Measurements from ENCODE around the gene PRKAG2.

The PRKAG2 gene

DNA sequence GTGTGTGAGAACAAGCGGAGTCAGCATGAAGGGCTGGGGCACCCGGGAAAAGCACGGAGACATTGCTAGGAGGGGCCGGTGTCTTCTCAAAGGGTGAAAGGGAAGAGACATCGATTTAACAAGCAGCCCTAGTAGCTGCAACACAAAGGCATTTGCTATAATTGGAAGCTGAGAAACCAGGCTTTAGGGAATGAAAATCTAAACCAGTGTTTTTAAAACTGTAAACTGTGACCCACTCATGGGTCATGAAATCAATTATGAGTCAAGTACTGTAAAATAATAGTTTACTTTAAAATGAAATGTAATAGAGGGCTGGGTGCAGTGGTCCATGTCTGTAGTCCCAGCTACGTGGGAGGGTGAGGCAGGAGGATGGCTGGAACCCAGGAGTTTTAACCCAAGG, 228.5 kb downstream of the PRKAG2 start:
- DNase-seq (ENCODE audit: low read depth in 2 of 2) = no peak

DNA sequence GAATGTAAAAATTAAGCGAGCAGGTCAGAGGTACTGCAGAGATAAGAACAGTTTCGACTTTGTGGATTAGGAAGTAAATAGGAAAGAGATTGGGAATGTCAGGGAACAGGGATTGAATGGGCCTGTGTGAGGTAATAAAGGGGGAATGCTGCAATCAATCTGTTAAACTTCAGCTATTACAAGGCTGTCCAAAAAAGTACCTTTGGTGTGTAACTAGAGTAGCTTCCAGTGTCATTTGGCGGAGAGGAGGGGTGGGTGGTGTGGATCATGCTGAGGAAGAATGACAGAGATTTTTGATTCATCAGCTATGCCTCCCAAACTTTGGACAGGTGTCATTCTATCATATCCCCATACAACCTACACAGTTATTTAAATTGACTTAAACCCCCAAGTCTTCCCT, 229.0 kb downstream of the PRKAG2 start:
- no peak for DNase-seq (ENCODE audit: low read depth in 2 of 2)

DNA sequence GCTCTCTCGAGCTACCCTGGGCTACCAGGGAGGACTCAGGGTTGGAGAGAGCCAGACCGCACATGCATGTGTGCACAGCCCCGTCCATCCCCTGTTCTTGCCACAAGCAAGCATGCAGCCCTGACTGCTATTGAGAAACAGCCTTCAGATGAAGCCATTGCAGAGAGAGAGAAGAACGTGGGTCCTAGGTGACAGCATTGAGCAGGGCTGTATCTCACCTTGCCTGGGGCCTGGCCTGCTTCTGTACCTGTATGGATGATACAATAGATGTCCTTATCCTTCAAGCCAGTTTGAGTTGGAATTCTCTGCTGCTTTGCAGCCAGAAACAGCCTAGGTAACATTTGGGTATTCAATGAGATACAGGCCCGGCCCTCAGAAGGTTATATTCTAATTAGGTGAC, 229.9 kb downstream of the PRKAG2 start:
- DNase-seq (ENCODE audit: low read depth in 2 of 2) = no peak

DNA sequence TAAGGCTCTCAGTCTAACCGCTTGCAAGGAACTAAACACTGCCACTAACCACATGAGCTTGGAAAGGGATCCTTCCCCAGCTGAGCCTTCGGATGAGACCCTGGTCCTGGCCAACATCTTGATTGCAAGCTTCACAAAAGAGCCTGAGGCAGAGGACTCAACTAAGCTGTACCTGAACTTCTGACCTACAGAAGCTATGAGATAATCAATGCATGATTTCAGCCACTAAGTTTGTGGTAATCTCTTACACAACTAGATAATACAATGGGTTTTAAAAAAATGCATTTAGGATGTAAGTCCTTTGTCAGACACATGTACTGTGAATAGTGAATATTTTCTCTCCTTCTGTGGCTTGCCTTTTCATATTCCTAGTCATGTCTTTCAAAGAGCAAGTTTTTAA, 231.6 kb downstream of the PRKAG2 start:
- no peak for DNase-seq (ENCODE audit: low read depth in 2 of 2)

DNA sequence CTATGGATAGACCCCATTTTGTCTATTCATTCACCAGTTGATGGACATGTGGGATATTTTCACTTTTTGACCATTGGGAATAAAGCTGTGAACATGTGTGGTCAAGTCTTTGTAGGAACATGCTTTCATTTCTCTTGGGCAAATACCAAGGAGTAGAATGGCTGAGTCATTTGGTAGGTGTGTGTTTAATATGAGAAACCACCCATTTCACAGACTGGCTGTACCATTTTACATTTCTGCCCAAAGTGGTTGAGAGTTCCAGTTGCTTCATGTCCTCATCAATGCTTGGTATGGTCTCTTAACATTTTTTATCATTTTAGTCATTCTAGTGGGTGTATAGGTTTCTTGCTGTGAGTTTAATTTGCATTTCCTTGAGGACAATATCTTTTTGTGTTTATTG, 232.4 kb downstream of the PRKAG2 start:
- no peak for DNase-seq (ENCODE audit: low read depth in 2 of 2)

DNA sequence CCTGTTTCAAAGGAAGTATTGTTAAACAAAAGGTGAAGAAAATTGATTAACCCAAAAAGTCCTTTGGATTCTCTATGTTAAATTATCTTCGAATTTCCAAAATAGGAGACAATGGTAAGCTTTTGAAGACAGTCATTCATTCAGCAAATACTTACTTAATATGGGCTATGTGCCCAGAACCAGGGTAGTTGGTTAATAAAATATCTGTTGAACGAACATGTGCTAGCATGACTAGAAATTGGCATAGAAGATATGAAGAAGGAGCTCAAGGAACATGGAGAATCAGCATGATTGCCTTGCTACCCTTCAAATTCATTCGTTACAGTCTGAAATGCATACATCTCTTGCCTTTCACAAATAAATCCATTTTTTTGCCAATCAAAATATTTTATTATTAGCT, 234.2 kb downstream of the PRKAG2 start:
- no peak for DNase-seq (ENCODE audit: low read depth in 2 of 2)

DNA sequence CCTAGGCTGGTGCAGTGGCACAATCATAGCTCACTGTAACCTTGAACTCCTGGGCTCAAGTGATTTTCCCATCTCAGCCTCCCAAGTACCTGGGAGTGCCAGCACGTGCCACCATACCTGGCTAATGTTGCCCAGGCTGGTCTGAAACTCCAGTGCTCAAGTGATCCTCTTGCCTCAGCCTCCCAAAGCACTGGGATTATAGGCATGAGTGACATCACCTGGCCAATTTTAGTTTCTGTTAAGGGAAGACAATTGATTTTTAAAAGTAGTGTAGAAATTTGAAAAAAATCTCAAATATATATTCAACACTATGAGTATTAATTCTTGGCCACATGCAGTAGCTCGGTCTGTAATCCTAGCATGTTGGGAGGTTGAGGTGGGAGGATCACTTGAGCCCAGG, 235.3 kb downstream of the PRKAG2 start:
- no peak for DNase-seq (ENCODE audit: low read depth in 2 of 2)

DNA sequence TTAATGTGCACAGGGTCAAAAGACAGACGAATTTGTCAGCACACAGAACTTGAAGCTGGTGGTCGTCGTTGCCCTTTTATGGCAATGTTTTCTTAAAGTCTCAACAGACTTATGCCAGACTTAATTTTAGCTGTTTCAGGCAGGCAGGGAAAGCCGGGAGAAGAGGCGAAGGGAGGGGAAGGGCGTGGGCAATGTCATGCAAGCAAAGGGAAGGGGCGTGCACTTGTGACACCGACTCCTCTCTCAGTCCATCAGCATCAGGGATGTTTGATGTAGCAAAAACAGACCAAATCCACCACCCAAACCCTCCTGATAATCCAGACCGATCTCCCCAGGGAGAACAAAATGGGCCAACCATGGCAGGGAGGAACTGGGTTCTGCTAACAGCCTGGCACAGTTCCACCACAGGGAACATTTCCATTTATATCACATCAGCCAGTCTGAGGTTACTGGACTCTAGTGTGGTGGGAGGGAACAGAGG, 239.1 kb downstream of the PRKAG2 start:
- DNase-seq (ENCODE audit: low read depth in 2 of 2) = no peak

DNA sequence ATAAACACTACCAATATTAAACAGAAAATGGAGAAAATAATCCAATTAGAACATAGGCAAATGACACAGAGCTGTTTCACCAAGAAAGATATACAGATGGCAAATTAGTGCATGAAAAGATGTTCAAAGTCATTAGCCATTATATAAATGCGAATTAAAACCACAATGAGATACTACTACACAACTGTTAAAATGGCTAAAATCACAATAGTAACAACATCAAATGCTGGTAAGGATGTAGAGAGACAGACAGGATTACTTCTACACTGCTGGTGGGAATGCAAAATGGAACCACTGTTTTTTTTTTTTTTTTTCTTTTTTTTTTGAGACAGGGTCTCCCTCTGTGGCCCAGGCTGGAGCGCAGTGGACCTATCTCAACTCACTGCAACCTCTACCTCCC, 242.3 kb downstream of the PRKAG2 start:
- DNase-seq (ENCODE audit: low read depth in 2 of 2) = no peak

DNA sequence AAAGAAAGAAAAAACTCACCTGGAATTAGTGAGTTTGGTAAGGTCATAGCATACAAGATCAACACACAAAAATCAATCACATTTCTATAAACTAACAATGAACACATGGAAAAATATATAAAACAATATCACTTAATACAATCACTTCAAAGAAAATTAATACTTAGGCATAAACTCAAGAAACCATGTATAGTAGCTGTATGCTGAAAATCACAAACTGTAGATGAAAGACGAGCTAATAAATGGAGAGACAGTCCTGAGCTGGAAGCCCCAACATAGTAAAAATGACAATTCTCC, 243.5 kb downstream of the PRKAG2 start:
- no peak for DNase-seq (ENCODE audit: low read depth in 2 of 2)

DNA sequence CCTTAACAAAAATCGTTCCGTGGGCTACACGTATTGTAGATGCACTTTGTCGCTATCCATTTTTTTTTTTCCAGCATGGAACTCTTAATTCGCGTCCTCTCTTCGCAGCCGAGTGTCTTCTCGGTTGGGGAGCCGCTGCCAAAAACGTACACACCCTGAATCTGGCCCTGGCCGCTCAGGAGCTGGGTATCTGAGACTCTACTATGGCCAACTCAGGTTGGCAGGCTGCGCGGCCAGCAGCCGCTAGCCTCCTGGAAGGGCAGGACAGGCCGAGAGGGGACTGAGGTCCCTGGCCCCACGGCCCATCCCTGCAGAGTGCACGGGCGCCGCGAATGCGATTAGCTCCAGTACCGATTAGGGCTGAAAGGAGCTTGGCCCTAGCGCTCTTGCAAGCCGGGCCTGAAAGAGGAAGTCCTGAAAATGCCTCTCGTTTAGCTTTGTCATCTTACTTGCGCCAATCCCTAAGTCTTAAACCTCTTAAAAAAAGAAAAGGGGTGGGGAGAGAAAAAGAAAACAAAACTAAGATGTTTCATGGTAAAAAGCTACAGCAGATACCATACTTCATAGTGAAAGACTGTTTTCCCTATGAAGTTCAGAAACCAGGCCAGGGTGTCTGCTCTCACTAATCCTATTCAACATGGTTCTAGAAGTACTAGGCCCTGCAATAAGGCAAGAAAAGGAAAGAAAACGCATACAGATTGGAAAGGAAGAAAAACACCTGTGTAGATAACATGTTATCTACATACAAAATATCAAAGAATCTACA, 244.0 kb downstream of the PRKAG2 start:
- peak; percentile 23 to 31 for DNase-seq (ENCODE audit: low read depth in 2 of 2)

DNA sequence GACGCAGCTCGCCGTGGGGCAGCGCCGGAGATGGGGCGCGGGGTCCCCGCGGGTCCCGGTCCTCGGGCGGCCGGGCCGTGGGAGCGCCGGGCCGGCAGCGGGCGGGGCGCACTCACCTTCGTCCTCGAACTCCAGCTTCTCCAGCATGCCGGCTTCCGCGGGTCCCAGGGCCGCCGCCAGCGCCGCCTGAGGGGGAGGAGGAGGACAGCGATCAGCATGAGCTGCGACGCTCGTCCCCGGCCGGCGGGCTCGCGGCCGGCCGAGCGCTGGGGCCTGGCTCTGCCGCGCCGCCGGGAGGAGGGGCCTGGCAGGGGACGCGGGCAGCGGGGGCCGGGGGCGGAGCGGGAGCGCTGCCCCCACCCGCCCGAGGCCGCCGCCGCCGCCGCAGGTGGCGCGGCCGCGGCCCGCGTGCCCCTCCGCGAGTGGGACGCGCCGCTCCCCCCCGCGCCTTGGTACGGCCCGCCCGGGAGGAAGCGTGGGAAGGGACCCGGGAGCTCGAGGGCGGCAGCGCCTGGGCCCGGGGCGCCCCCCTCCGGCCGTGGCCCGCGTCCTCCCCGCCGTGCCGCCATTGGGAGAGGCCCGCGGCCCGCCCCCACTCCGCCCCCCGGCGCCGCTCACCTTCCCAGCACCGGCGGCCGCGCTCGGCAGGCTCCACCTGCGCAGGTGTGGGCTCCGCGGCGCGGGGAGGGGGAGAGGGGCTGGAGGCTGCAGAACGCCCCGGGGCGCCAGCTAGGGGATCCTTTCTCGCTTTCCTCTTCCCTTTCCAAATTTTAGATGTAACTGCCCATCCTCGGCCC, 244.8 kb downstream of the PRKAG2 start:
- peak; percentile 87 to 89 for DNase-seq (ENCODE audit: low read depth in 2 of 2)

DNA sequence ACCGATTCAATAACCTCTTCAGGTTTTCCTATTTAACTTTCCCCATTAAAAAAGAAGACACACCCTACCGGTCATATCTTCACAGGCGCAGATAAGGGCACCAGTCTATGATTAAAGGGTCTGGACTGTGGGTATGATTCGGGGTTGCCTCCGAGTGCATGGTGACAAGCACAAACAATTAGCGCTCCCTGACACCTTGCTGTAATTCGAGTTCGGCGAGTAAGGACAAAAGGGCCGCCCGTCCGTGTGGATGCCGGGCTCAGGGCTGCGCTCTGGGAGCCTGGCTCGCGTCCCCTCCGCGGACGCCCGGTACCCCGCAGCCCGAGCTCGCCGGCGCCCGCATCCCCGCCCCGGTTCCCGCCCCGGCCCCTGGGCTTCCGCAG, 245.4 kb downstream of the PRKAG2 start:
- DNase-seq (ENCODE audit: low read depth in 2 of 2) = peak in 1 of 2 donors; percentile 7

DNA sequence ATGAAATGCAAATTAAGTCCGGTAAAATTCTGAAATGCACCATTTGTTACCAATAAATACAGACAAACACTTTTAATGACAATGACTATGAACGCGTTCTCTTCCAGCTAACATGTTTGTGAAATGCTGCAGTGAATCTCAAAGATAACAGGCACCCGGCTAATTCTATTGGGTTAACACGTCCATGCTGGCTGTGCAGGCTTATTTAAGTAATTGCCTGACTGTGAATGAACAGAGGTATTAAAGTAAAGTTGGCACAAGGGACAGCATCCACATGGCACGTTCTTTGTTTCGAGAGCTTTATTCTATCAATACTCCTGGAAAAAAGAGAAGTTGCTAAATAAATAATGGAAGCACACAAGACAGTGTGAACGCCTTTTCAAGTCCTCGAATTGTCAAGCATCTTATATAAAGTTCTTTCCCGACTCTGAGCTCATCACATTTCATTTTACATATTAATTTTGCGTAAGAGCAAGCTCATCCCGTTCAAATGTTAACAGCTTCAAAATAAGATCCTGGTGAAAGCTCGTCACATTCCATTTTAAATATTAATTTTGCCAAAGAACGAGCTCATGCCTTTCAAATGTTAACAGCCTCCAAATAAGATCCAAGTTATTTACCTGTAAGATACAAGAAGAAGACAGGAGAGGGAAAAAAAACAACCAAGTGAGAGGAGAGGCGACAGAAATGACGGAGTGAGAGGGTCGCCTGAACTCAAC, 245.9 kb downstream of the PRKAG2 start:
- DNase-seq (ENCODE audit: low read depth in 2 of 2) = no peak

DNA sequence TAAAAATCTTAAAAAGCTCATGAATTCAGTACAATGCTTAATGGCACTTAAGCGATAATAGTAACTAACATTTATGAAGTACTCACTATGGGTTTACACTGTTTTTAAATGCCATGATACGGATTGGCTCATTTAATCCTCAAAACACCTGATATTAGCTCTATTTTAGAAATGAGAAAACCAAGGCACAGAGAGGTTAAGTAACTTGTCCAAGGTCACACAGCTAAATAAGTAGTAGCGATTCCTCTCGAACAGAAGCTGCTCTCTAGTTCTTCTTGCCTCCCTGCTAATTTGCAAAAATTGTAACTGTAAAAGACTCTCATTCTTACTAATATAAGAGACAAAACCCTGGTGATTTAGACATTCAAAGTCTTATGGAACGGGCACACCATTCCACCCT, 246.6 kb downstream of the PRKAG2 start:
- no peak for DNase-seq (ENCODE audit: low read depth in 2 of 2)

DNA sequence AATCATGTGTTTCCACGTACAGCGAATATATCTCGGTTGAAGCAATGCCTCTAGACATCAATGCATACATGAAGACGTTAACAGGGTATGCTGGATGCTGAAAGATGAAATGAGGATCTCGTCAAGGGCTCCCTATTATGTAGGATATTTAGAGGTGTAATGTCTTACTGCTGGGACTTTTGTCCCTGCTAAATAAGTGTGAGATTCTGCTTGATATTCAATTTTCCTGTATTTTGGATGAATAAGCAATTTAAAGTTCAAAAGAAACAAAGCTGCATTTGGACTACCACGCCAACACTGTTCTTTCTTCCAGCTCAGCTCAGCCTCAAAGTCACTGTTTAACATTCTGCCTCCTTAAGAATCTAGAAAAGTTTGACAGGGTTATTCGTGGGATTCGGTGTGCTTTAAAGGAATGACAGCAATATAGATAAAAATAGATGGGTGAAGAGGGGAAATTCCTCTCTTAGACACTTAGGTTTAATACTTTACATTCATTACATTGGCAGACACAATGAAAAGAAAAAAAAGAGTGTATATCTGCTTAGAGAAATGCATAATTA, 247.1 kb downstream of the PRKAG2 start:
- no peak for DNase-seq (ENCODE audit: low read depth in 2 of 2)

DNA sequence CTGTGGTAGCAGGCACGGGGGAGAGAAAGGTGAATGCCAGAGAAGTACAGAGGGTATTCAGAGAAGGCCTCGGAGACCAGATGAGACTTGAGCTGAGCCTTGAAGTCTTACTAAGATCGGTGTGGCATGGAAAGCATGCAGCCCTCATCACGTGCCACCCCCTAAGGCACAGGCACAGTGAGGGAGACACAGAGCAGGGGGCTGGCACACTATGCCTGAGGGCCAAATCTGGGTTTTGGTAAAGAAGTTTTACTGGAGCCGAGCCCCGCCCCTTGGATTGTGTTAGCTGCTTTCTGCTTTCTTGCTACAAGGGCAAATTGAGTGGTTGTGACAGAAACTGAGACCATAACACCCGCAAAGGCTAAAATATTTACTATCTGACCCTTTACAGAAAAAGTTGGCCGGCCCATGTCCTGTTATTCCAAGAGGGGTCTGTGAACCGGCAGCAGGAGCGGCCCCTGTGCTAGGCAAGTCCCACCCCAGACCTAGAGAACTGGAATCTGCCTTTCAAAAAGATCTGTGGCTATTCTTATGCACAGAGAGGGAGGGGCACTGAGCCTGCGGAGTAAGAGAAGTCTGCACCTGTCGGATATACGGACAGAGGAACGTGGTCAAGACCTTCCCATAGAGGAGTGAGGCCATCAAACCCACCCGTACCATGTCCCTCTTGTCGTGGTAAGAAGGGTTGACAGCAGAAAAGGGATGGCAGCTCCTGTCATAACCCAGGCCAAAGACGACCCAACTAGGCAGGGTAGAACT, 247.9 kb downstream of the PRKAG2 start:
- no peak for DNase-seq (ENCODE audit: low read depth in 2 of 2)

DNA sequence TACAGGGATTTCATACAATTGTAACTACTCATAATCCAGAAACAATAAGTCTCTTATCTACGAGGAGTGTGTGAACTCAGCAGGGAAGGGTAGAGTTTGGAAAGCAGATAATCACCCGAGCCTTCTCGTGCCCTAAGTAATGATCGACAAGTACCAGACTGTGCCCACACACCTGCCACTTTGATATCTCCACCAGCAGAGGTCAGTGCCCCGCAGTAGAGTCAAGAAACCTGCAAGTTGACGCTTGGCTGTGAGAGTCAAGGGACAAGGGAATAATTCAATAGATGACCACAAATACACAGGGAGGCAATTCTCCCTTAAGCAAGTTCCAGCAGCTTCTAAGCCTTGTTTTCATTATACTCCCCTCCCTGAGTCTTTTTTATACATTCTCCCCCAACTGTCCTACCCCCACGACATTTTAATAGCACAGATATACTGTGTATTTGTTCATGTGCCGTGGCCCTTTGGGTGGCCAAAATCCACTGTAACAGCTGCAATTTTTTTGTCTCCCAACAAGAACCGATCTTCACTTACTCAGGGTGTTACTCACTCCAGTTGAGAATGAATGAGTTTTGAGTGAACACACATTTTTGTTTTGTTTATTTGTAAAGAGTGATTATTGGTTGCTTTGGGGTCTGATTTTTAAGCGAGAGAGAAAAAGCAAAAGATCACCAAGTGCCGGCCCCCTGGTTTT, 250.3 kb downstream of the PRKAG2 start:
- DNase-seq (ENCODE audit: low read depth in 2 of 2) = no peak

DNA sequence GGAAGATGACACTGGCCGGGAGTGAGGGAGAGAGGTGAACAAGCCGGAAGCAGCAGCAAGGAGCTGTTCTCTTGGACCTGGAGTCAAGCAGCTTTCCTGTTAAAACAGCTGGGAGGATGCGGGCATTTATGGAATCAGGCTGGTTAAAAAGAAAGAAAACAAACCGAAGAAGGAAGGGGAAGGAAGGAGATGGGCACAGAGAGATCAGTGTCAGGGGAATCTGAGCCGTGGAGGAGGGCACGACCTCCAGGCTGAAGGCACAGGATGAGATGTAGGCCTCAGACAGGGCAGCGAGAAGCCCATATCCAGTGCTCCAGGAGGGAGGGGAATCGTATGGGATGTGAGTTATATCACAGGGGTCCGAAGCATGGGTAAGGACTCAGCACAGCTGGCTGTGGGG, 251.3 kb downstream of the PRKAG2 start:
- no peak for DNase-seq (ENCODE audit: low read depth in 2 of 2)

DNA sequence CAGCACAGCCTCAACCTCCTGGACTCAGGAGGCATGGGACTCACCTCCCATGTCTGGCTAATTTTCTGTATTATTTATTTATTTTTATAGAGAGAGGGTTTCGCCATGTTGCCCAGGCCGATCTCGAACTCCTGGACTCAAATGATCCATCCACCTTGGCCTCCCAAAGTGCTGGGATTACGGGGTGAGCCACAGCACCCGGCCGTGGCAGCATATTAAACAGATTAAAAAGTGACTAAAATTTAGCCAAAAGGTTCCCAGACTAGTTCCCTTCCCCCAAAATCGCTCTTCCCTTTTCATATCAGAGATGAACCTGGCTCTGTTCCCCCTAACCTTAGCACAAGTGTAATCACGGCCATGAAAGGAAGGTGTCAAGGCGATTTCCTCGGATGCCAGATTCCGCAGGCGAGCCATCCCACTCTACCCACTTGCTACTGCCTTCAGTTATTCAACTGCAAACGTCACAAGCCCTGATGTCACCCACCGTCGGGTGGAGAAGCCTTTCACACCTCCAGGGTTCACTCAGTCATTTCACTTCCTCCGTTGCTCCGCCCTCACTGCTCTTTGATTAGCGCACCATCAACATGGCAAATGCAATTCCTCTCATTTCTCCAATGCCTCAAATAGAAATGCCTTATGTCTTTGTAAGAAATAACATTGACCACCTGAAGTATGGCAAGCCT, 252.5 kb downstream of the PRKAG2 start:
- no peak for DNase-seq (ENCODE audit: low read depth in 2 of 2)

DNA sequence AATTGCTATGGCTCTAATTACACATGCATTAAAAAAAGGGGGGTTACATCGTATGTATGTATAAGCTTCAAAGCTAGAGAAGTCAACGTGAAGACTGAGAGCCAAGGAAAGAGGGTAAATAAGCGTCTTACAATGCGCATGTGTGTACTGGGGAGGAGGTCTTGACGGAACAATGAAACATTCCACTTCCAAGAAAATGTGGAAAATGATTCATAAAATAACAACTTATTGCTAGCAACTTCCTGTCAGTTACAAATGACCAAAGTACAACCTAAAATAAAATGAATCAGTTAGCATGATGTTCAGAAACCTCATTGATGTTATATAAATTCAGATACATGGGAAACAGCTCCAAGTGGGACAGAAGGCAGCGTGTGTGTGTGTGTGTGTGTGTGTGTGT, 253.1 kb downstream of the PRKAG2 start:
- no peak for DNase-seq (ENCODE audit: low read depth in 2 of 2)
